ENCODE measurements around the gene NPRL2.

The NPRL2 gene

GRCh38 chr3:50303013-50303815, 47.4 kb downstream of the NPRL2 start, which contains the start of gene HYAL1:
Gene HYAL1, minus strand, starts transcription at chr3:50303574. Its CDS starts 618 bp downstream, at chr3:50302956.
- DNase-seq, result no peak

DNA sequence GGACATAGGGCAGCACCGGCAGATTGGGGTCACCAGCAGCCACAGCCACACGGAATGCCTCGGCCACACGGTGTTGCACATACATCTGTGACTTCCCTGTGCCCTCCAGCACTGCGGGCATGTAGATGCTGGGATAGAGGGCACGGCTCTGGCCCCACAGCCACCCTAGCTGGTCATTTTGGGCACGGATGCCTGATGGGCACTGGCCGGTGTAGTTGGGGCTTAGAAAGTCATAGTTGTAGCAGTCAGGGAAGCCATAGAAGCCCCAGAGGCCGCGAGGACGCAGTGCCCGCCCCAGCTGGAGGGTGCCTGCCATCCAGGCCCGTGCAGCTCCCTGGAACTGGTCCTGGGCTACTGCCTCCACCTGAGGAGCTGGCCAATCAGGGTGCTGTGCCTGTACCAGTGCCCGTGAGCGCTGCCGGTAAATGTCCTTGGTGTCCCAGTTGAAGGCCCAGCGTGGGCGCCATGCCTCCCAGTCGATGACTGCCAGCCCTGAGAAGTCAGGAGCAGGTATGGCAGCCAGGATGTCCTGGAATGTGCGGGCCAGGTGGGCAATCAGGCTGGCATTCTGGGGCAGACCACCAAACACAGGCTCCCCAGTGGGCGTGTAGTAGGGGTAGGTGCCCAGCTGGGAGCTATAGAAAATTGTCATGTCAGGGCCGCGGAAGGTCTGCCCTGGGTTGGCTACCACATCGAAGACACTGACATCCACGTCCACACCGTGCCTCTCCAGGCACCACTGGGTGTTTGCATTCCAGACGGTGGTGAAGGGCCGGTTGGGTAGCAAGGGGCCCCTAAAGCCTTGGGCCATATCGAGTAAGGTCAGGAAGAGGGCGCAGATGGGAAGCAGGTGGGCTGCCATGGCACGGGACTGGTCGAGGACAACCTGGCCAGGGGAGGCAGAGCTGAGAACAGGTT, 48.2 kb downstream of the NPRL2 start:
- no peak for DNase-seq

DNA sequence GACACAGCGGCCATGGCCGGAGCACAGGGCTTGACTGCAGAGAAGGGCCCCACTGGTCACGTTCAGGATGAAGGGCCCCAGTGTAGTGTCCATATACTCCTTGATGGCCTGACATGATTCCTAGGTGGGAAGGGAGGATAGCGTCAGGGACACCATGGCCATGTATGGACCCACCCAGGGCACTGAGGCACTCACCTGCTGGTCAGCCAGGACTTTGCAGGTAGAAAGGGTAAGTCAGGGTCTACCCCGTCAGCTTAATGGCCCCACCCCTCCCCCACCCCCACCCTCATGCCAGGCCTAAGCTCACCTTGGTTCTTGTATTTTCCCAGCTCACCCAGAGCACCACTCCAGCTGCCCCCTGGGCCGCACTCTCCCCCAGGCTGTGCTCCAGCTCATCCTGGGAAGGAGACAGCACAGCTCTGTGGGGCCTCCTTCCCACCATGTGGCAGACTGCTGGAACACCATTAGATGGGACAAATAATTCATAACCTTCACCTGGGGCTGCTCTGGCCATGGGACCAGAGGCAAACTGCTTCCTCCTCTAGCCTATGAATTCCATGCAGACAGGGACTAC, 49.8 kb downstream of the NPRL2 start:
- no peak for DNase-seq

DNA sequence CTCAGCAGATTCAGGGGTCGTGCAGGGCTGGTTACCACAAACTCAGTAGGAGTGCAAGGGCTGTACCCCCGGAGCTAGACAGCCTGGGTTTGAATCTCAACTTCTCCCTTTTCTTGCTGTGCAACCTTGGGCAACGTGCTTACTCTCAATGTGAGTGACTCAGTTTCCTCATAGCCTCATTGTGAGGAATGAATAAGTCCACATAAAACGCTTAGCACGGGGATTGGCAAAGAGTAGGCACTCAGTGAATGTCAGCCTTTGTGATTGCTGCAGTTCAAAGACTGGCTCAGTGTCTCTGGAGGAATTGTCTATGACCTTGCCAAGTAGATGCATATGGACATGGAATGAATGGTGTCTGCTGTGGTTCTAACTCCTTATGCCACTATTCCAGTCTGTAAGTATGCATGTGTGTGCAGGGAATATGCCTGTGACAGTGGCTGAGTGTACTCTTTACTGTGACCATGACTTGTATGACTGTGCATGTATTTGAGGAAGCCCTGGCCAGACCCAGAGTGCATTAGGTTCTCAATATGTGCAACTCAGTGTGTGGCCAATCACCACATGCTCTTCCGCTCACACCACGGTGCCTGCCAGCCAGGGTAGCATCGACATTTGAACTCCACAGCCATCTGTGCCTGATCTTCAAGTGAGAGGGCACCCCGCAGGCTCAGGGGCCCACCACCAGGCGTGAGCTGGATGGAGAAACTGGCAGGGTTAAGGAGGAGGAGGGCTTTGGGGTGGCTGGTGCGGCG, 50.5 kb downstream of the NPRL2 start:
- DNase-seq, result no peak

DNA sequence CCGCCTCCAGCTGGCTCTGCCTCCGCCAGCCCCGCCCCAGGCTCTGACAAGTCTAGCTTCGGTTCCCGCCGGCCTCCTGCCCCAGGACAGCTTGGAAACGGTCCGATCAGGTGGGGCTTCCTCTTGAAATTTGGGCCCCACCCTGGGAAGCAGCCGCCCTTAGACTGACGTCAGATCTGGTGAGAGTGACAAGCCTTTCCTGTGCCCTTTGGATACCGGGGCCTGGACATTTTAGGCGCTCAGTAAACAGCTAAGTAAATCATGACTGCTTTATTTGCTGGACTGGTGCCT, 51.0 kb downstream of the NPRL2 start:
- no peak for DNase-seq

GRCh38 chr3:50298836-50299637, 51.5 kb downstream of the NPRL2 start, which contains the start of the genes HYAL3 and NAA80:
Gene HYAL3, minus strand, starts transcription at chr3:50299405. Its CDS starts 3,803 bp downstream, at chr3:50295602.
Gene NAA80, minus strand, starts transcription at chr3:50299405. Its CDS starts 1,942 bp downstream, at chr3:50297463.
- DNase-seq, result peak; percentile 99

DNA sequence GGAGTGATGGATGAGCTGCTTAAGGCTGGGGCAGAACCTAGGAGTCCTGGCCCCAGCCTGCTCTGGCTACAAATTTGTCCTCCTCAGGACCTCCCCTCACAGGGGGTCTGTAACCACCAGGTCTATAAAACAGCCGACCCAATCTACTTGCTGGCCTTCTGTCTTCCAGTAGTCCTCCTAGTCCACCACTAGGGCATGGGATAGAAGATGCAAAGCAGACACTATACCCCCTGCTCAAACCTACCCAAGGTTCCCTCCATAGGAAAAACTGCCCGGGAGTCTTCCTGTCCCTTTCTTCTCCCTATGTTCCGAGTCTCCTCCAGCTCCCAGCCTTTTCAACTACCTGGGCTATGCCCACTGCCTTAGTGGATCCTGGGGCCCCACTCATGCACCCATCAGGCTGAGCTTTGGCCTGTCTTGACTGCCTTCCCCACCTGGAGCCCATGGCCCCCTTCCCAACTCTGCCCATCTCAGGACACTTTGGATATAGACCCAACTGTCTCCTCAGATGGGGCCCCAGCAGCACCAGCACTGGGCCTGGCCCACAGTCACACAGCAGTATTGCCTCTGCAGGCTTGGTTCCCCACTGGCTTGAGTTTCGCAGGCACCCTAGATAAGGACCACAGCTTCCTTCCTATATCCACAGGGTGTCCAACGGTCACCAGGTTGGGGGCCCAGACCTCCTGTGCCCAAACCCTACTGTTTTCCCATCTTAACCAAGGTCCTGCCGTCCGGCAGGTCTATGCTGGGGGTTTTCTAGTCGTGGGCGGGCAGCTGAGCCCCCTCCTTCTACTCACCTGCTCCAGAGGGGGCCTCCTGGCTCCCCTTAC, 52.5 kb downstream of the NPRL2 start:
- no peak for DNase-seq

- DNase-seq, result no peak
Measured at GRCh38 chr3:50297384-50297775, 53.2 kb downstream of the NPRL2 start.

All from activated effector memory CD4-positive, alpha-beta T cell treated with Interleukin-2 at 50 U/mL for 16 hours (primary cell).